IMR-90 (cell line): ENCODE results near the gene ZSWIM8. TPM values are rescaled to one million over a fixed set of nuclear protein-coding genes. Genes with fewer than 3 reads are reported as not detected.

ENCODE experiments used
- ATAC-seq: fragments of 200-7000 bp; cut with Tn5 transposase; 2 replicates; pipeline ENCODE4 v1.9.1; 2020; ENCODE audit warnings: low read depth, mild to moderate bottlenecking, moderate library complexity
- BruUV-seq: library from RNA; stranded (reverse); fragments of 400-500 nt; replicated peaks from 2 replicates; lab custom pipeline; 2021; lab: Mats Ljungman, UMichigan
- CTCF ChIA-PET: fragments of 300-600 bp; formaldehyde crosslinking; extraction: SDS; loops from one replicate; lab custom pipeline; 2021; ENCODE audit warnings: antibody characterized with exemption; lab: Yijun Ruan, JAX
- POLR2A ChIA-PET: fragments of 300-600 bp; sonication (Branson Sonifier 250); formaldehyde crosslinking; loops from one replicate; lab custom pipeline; 2022; ENCODE audit warnings: antibody characterized with exemption; ENCODE audit not compliant: unreplicated experiment; lab: Charles Lee
- DNase-seq: peaks from one replicate; pipeline ENCODE4 v3.0.0; 2013
- H2AFZ ChIP-seq: replicated peaks from 2 replicates; pipeline ENCODE3; 2013; ENCODE audit warnings: low read length, mild to moderate bottlenecking; ENCODE audit not compliant: poor library complexity
- H2AK5ac ChIP-seq: 2 replicates; pipeline ENCODE4 v1.6.1; 2013; ENCODE audit warnings: low read depth, low read length, inconsistent platforms
- H2AK9ac ChIP-seq: replicated peaks from 2 replicates; pipeline ENCODE3; 2013; ENCODE audit warnings: mild to moderate bottlenecking, low read depth, low read length, moderate library complexity; ENCODE audit not compliant: poor library complexity
- H2BK120ac ChIP-seq: 2 replicates; pipeline ENCODE4 v1.6.1; 2013; ENCODE audit warnings: low read depth, low read length, inconsistent platforms
- H2BK15ac ChIP-seq: 3 replicates; pipeline ENCODE4 v1.6.1; 2013; ENCODE audit warnings: low read depth, low read length, inconsistent platforms
- H2BK20ac ChIP-seq: 2 replicates; pipeline ENCODE4 v1.6.1; 2013; ENCODE audit warnings: low read depth, mild to moderate bottlenecking, inconsistent platforms, low read length, moderate library complexity
- H2BK5ac ChIP-seq: 2 replicates; pipeline ENCODE4 v1.6.1; 2013; ENCODE audit warnings: mild to moderate bottlenecking, low read depth, low read length, inconsistent platforms; ENCODE audit not compliant: poor library complexity, severe bottlenecking
- H3K14ac ChIP-seq: replicated peaks from 2 replicates; pipeline ENCODE4 v1.6.1; 2013; ENCODE audit warnings: low read depth, low read length, inconsistent platforms
- H3K18ac ChIP-seq: 2 replicates; pipeline ENCODE4 v1.6.1; 2013; ENCODE audit warnings: low read depth, low read length, control low read depth
- H3K23ac ChIP-seq: 2 replicates; pipeline ENCODE4 v1.6.1; 2013; ENCODE audit warnings: low read depth, low read length, inconsistent platforms
- H3K27ac ChIP-seq: 2 replicates; pipeline ENCODE4 v1.5.1; 2013; ENCODE audit warnings: mild to moderate bottlenecking, control low read depth, low read length; ENCODE audit not compliant: insufficient read depth
- H3K27me3 ChIP-seq: 2 replicates; pipeline ENCODE4 v1.6.1; 2013; ENCODE audit warnings: low read length; ENCODE audit not compliant: control insufficient read depth, insufficient read depth
- H3K36me3 ChIP-seq: 2 replicates; pipeline ENCODE4 v1.6.1; 2013; ENCODE audit warnings: low read length, mixed read lengths; ENCODE audit not compliant: control insufficient read depth, insufficient read depth
- H3K4ac ChIP-seq: 2 replicates; pipeline ENCODE4 v1.6.1; 2013; ENCODE audit warnings: low read depth, low read length, inconsistent platforms
- H3K4me1 ChIP-seq: 2 replicates; pipeline ENCODE4 v1.6.1; 2013; ENCODE audit warnings: low read length, mixed read lengths; ENCODE audit not compliant: control insufficient read depth, insufficient read depth
- H3K4me2 ChIP-seq: 2 replicates; pipeline ENCODE4 v1.6.1; 2013; ENCODE audit warnings: low read depth, mild to moderate bottlenecking, control low read depth, low read length, moderate library complexity
- H3K4me3 ChIP-seq: 2 replicates; pipeline ENCODE4 v1.5.1; 2013; ENCODE audit warnings: low read depth, mild to moderate bottlenecking, control low read depth, low read length, moderate library complexity; ENCODE audit not compliant: insufficient read depth
- H3K56ac ChIP-seq: 2 replicates; pipeline ENCODE4 v1.6.1; 2013; ENCODE audit warnings: low read length, inconsistent platforms; ENCODE audit not compliant: insufficient read depth; ENCODE audit errors: extremely low read depth
- H3K79me1 ChIP-seq, 2 experiments: 2 replicates each; pipeline ENCODE4 v1.6.1; 2013; ENCODE audit warnings: low read length in 2 of 2, inconsistent platforms in 1 of 2, low read depth in 1 of 2
- H3K9ac ChIP-seq: 2 replicates; pipeline ENCODE4 v1.6.1; 2013; ENCODE audit warnings: low read depth, low read length, control low read depth
- H3K9me1 ChIP-seq: 2 replicates; pipeline ENCODE4 v1.6.1; 2013; ENCODE audit warnings: low read length, inconsistent platforms; ENCODE audit not compliant: insufficient read depth
- H3K9me3 ChIP-seq: 2 replicates; pipeline ENCODE4 v1.6.1; 2013; ENCODE audit warnings: low read length; ENCODE audit not compliant: control insufficient read depth, insufficient read depth
- H4K20me1 ChIP-seq: 2 replicates; pipeline ENCODE4 v1.6.1; 2013; ENCODE audit warnings: low read length, inconsistent platforms; ENCODE audit not compliant: insufficient read depth
- H4K5ac ChIP-seq: 2 replicates; pipeline ENCODE4 v1.6.1; 2013; ENCODE audit warnings: mild to moderate bottlenecking, low read depth, low read length, control low read depth
- H4K8ac ChIP-seq, 2 experiments: 2 replicates each; pipeline ENCODE4 v1.6.1; 2013; ENCODE audit warnings: low read depth in 2 of 2, low read length in 2 of 2, control low read depth in 1 of 2, inconsistent platforms in 1 of 2
- H4K91ac ChIP-seq: 2 replicates; pipeline ENCODE4 v1.6.1; 2013; ENCODE audit warnings: low read depth, low read length, inconsistent platforms; ENCODE audit not compliant: insufficient read depth
- BHLHE40 ChIP-seq: fragments of 150-350 bp; IDR thresholded peaks from 2 replicates; pipeline ENCODE4 v1.6.1; 2016; ENCODE audit warnings: mild to moderate bottlenecking, low read depth, low read length
- CEBPB ChIP-seq: IDR thresholded peaks from 2 replicates; pipeline ENCODE4 v1.6.1; 2012; ENCODE audit warnings: low read depth, low read length, improper control_type of control experiment
- CHD1 ChIP-seq: IDR thresholded peaks from 2 replicates; pipeline ENCODE4 v1.6.1; 2012; ENCODE audit warnings: low read depth, low read length, improper control_type of control experiment
- FOS ChIP-seq: fragments of 150-350 bp; IDR thresholded peaks from 2 replicates; pipeline ENCODE4 v1.6.1; 2016; ENCODE audit warnings: low read depth, low read length
- MAFK ChIP-seq: IDR thresholded peaks from 2 replicates; pipeline ENCODE4 v1.6.1; 2012; ENCODE audit warnings: low read depth, low read length, improper control_type of control experiment
- MAZ ChIP-seq: IDR thresholded peaks from 2 replicates; pipeline ENCODE4 v1.6.1; 2012; ENCODE audit warnings: low read depth, mild to moderate bottlenecking, low read length, improper control_type of control experiment, moderate library complexity, borderline replicate concordance
- MXI1 ChIP-seq: IDR thresholded peaks from 2 replicates; pipeline ENCODE4 v1.6.1; 2012; ENCODE audit warnings: low read depth, mild to moderate bottlenecking, low read length, moderate library complexity, borderline replicate concordance
- POLR2A ChIP-seq: IDR thresholded peaks from 2 replicates; pipeline ENCODE4 v1.6.1; 2012; ENCODE audit warnings: mild to moderate bottlenecking, low read depth, low read length
- RFX5 ChIP-seq: IDR thresholded peaks from 2 replicates; pipeline ENCODE4 v1.8.0; 2012; ENCODE audit warnings: low read depth, mild to moderate bottlenecking, low read length, moderate library complexity
- SMC3 ChIP-seq: fragments of 150-350 bp; IDR thresholded peaks from 2 replicates; pipeline ENCODE4 v1.6.1; 2016; ENCODE audit warnings: low read depth, mild to moderate bottlenecking, antibody characterized with exemption, low read length, moderate library complexity
- WGBS, 2 experiments: methylation state at CpG; one replicate each; pipeline versions ENCODE4 v1.1.5 to v1.1.7; 2013; ENCODE audit warnings: missing lambda C conversion rate in 2 of 2; ENCODE audit not compliant: insufficient read length in 1 of 2; ENCODE audit errors: extremely low coverage in 2 of 2; 5-methylcytosine and 5-hydroxymethylcytosine counted together
- dilution Hi-C: fragments of 300-500 bp; cut with HindIII; formaldehyde crosslinking; loops from one replicate; pipeline ENCODE4 v1.14.3; 2018; ENCODE audit warnings: low sequenced_read_pairs; ENCODE audit not compliant: unreplicated experiment
- in situ Hi-C: fragments of 300-500 bp; cut with MboI; formaldehyde crosslinking; loops from 3 replicates; pipeline ENCODE4 v1.14.3; 2019; ENCODE audit warnings: low sequenced_read_pairs, inconsistent platforms, mixed read lengths
- intact Hi-C: fragments of 100-400 bp; cut with micrococcal nuclease; formaldehyde crosslinking; loops from 2 replicates; pipeline ENCODE4 v1.10.0; 2022
- polyA plus RNA-seq, 3 experiments: library from polyadenylated mRNA; depleted of rRNA; stranded (reverse); fragments of >200 nt; gene quantifications; 2 replicates each; pipeline ENCODE4 v1.2.3, GENCODE V29; 2012; ENCODE audit warnings: low replicate concordance in 1 of 3
- total RNA-seq: library from RNA; depleted of rRNA; stranded (reverse); fragments of >200 nt; gene quantifications from 2 replicates; pipeline ENCODE4 v1.2.3, GENCODE V29; 2012
- TF ChIP-seq, protein P1 (sequence below): fragments of 150-350 bp; IDR thresholded peaks from 2 replicates; pipeline ENCODE4 v1.6.1; 2017; ENCODE audit warnings: mild to moderate bottlenecking, antibody characterized with exemption, low read length, low read depth
- TF ChIP-seq, protein P2 (sequence below): conservative IDR thresholded peaks from 2 replicates; pipeline ENCODE4 v1.5.1; 2012; ENCODE audit warnings: mild to moderate bottlenecking, low read depth, low read length, improper control_type of control experiment
- TF ChIP-seq, protein P3 (sequence below): fragments of 150-350 bp; IDR thresholded peaks from 2 replicates; pipeline ENCODE4 v1.6.1; 2016; ENCODE audit warnings: low read depth, mild to moderate bottlenecking, low read length, moderate library complexity, borderline replicate concordance

The ZSWIM8 gene
- total and polyA plus RNA-seq, 2 of the 4 experiments (the other 2 are of a cell fraction): 16.8 to 103 TPM

DNA sequence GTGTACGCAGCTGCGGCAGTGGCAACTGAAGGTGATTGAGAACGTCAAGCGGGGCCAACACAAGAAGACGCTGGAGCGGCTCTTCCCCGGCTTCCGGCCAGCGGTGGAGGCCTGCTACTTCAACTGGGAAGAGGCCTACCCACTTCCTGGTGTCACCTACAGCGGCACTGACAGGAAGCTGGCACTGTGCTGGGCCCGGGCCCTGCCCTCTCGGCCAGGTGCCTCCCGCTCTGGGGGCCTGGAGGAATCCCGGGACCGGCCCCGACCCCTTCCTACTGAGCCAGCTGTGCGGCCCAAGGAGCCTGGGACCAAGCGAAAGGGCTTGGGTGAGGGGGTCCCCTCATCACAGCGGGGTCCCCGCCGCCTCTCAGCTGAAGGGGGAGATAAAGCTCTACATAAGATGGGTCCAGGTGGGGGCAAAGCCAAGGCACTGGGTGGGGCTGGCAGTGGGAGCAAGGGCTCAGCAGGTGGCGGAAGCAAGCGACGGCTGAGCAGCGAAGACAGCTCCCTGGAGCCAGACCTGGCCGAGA lies 6.5 kb downstream of the ZSWIM8 start:
- DNase-seq (no peak), ATAC-seq (no peak)
- Histone ChIP-seq H3K18ac (no peak overlapping the region), H4K8ac (no peak overlapping the region), H3K27ac (no peak overlapping the region), H3K27me3 (no peaks in the 10 kb centered on the region), H3K79me1 (peaks cover 13 to 45% of the 10 kb centered on the region in 2 experiments), H3K36me3 (peaks cover 73% of the 10 kb centered on the region), H3K4me2 (no peak overlapping the region), H4K5ac (no peak overlapping the region), H3K9me1 (peaks cover 13% of the 10 kb centered on the region; the same call in 1 of the 2 replicates), H2BK5ac (no peak overlapping the region), H2BK15ac (no peak overlapping the region), H3K9me3 (no peaks in the 10 kb centered on the region), H2AK5ac (no peak overlapping the region), H2AFZ (no peak overlapping the region), H4K20me1 (peaks cover 26% of the 10 kb centered on the region), H3K14ac (no peak overlapping the region), H3K4me1 (no peaks in the 10 kb centered on the region), H3K4me3 (no peak overlapping the region), H2BK120ac (no peak overlapping the region), H3K23ac (no peak overlapping the region), H3K9ac (no peak overlapping the region), H2AK9ac (no peak overlapping the region), H3K56ac (no peak overlapping the region), H3K4ac (no peak overlapping the region), H4K91ac (no peak overlapping the region), H2BK20ac (no peak overlapping the region)
- in situ Hi-C loops (no loop called here), dilution Hi-C loops (no loop called here), intact Hi-C loops (no loop called here)
- no TSS peak for BruUV-seq
- TF ChIP-seq, protein P1, sequence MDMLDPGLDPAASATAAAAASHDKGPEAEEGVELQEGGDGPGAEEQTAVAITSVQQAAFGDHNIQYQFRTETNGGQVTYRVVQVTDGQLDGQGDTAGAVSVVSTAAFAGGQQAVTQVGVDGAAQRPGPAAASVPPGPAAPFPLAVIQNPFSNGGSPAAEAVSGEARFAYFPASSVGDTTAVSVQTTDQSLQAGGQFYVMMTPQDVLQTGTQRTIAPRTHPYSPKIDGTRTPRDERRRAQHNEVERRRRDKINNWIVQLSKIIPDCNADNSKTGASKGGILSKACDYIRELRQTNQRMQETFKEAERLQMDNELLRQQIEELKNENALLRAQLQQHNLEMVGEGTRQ: no peak
- TF ChIP-seq, protein P2, sequence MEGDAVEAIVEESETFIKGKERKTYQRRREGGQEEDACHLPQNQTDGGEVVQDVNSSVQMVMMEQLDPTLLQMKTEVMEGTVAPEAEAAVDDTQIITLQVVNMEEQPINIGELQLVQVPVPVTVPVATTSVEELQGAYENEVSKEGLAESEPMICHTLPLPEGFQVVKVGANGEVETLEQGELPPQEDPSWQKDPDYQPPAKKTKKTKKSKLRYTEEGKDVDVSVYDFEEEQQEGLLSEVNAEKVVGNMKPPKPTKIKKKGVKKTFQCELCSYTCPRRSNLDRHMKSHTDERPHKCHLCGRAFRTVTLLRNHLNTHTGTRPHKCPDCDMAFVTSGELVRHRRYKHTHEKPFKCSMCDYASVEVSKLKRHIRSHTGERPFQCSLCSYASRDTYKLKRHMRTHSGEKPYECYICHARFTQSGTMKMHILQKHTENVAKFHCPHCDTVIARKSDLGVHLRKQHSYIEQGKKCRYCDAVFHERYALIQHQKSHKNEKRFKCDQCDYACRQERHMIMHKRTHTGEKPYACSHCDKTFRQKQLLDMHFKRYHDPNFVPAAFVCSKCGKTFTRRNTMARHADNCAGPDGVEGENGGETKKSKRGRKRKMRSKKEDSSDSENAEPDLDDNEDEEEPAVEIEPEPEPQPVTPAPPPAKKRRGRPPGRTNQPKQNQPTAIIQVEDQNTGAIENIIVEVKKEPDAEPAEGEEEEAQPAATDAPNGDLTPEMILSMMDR: no peak
- TF ChIP-seq, protein P3, sequence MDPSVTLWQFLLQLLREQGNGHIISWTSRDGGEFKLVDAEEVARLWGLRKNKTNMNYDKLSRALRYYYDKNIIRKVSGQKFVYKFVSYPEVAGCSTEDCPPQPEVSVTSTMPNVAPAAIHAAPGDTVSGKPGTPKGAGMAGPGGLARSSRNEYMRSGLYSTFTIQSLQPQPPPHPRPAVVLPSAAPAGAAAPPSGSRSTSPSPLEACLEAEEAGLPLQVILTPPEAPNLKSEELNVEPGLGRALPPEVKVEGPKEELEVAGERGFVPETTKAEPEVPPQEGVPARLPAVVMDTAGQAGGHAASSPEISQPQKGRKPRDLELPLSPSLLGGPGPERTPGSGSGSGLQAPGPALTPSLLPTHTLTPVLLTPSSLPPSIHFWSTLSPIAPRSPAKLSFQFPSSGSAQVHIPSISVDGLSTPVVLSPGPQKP: no peak
- TF ChIP-seq CHD1 (no peak), POLR2A (no peak), MAZ (no peak), RFX5 (no peak), MXI1 (no peak), BHLHE40 (no peak), MAFK (no peak), CEBPB (no peak), FOS (no peak), SMC3 (no peak)
- CTCF ChIA-PET: no interaction called here
- 88% methylated on average over 7 of the region's 26 CpGs; no CpG with 5 or more reads in 1 of the 2 experiments for WGBS, 2 experiments
- POLR2A ChIA-PET: no interaction called here
